ENCODE results near the gene CDH19. TPM values are rescaled to one million over a fixed set of nuclear protein-coding genes. Genes with fewer than 3 reads are reported as not detected.

CDH19 gene
- total RNA-seq, 1 experiment from 2014 or later, result not detected

- Histone ChIP-seq H3K9me3 (ENCODE audit: low read depth, low read length, poor library complexity, severe bottlenecking) (no peaks in the 10 kb centered on the region), H3K4me3 (ENCODE audit: low read depth, low read length, poor library complexity, severe bottlenecking) (no peak overlapping the region), H3K27ac (ENCODE audit: low read depth, low read length, poor library complexity, severe bottlenecking) (no peak overlapping the region), H3K4me1 (ENCODE audit: insufficient read depth, low read length, poor library complexity, severe bottlenecking) (peaks cover 23% of the 10 kb centered on the region), H3K36me3 (ENCODE audit: insufficient read depth, low read length, poor library complexity, severe bottlenecking) (no peaks in the 10 kb centered on the region), H3K27me3 (replicated peaks; ENCODE audit: insufficient read depth, low read depth, low read length, poor library complexity) (no peaks in the 10 kb centered on the region)
- DNase-seq (ENCODE audit: low spot score), result peak; percentile 82
- ChIA-PET CTCF (interaction anchor here (0.6 kb wide), 1 partner anchor 933 kb away, joined by 9 read pairs; no protein-coding TSS in a partner anchor), POLR2A (ENCODE audit: low non-redundant PET) (no interaction called here)
- TF ChIP-seq CTCF (conservative IDR thresholded peaks at IDR 0.05; ENCODE audit: low read depth, low read length) (no peak), EZH2 (IDR thresholded peaks at IDR 0.05; ENCODE audit: borderline replicate concordance, low read depth, low read length, poor library complexity, severe bottlenecking) (no peak)
- BruUV-seq (replicated peaks), result no TSS peak
- intact Hi-C loops (cut with micrococcal nuclease; ENCODE audit: unreplicated experiment), result no loop called here
Measured at GRCh38 chr18:66582211-66582610, 21.7 kb downstream of the CDH19 start.

- no TSS peak for BruUV-seq (replicated peaks)
- DNase-seq (ENCODE audit: low spot score), result no peak
- CTCF ChIA-PET, result no interaction called here
Measured at GRCh38 chr18:66575263-66575662, 28.6 kb downstream of the CDH19 start.

GRCh38 chr18:66571845-66572244, 32.0 kb downstream of the CDH19 start:
- intact Hi-C loops (cut with micrococcal nuclease; ENCODE audit: unreplicated experiment), result no loop called here
- Histone ChIP-seq H3K4me3 (ENCODE audit: low read depth, low read length, poor library complexity, severe bottlenecking) (no peak overlapping the region), H3K36me3 (ENCODE audit: insufficient read depth, low read length, poor library complexity, severe bottlenecking) (no peaks in the 10 kb centered on the region), H3K27ac (ENCODE audit: low read depth, low read length, poor library complexity, severe bottlenecking) (no peak overlapping the region), H3K27me3 (replicated peaks; ENCODE audit: insufficient read depth, low read depth, low read length, poor library complexity) (no peaks in the 10 kb centered on the region), H3K4me1 (ENCODE audit: insufficient read depth, low read length, poor library complexity, severe bottlenecking) (no peaks in the 10 kb centered on the region), H3K9me3 (ENCODE audit: low read depth, low read length, poor library complexity, severe bottlenecking) (no peaks in the 10 kb centered on the region)
- ChIA-PET POLR2A (ENCODE audit: low non-redundant PET) (no interaction called here), CTCF (no interaction called here)
- DNase-seq (ENCODE audit: low spot score), result no peak
- TF ChIP-seq EZH2 (IDR thresholded peaks at IDR 0.05; ENCODE audit: borderline replicate concordance, low read depth, low read length, poor library complexity, severe bottlenecking) (no peak), CTCF (conservative IDR thresholded peaks at IDR 0.05; ENCODE audit: low read depth, low read length) (no peak)
- no TSS peak for BruUV-seq (replicated peaks)

More at GRCh38 chr18:66575263-66575662, 28.6 kb downstream of the CDH19 start:
- intact Hi-C loops (cut with micrococcal nuclease; ENCODE audit: unreplicated experiment), result no loop called here
- Histone ChIP-seq H3K9me3 (ENCODE audit: low read depth, low read length, poor library complexity, severe bottlenecking) (no peaks in the 10 kb centered on the region), H3K27me3 (replicated peaks; ENCODE audit: insufficient read depth, low read depth, low read length, poor library complexity) (no peaks in the 10 kb centered on the region), H3K27ac (ENCODE audit: low read depth, low read length, poor library complexity, severe bottlenecking) (no peak overlapping the region), H3K4me1 (ENCODE audit: insufficient read depth, low read length, poor library complexity, severe bottlenecking) (no peaks in the 10 kb centered on the region), H3K36me3 (ENCODE audit: insufficient read depth, low read length, poor library complexity, severe bottlenecking) (no peaks in the 10 kb centered on the region), H3K4me3 (ENCODE audit: low read depth, low read length, poor library complexity, severe bottlenecking) (no peak overlapping the region)
- TF ChIP-seq CTCF (conservative IDR thresholded peaks at IDR 0.05; ENCODE audit: low read depth, low read length) (no peak), EZH2 (IDR thresholded peaks at IDR 0.05; ENCODE audit: borderline replicate concordance, low read depth, low read length, poor library complexity, severe bottlenecking) (no peak)
- POLR2A ChIA-PET (ENCODE audit: low non-redundant PET), result no interaction called here
